ENCODE results near the gene ACTL6B.

Gene ACTL6B

GRCh38 chr7:100683659-100684533, 27.6 kb upstream of the ACTL6B start:
- DNase-seq (ENCODE audit: low read depth), result no peak

GRCh38 chr7:100682991-100683658, 26.9 kb upstream of the ACTL6B start:
- DNase-seq (ENCODE audit: low read depth), result no peak

GRCh38 chr7:100682228-100682741, 26.0 kb upstream of the ACTL6B start:
- DNase-seq (ENCODE audit: low read depth), result peak; percentile 65

GRCh38 chr7:100681491-100682227, 25.4 kb upstream of the ACTL6B start:
- DNase-seq (ENCODE audit: low read depth), result no peak

GRCh38 chr7:100680576-100681271, 24.5 kb upstream of the ACTL6B start:
- DNase-seq (ENCODE audit: low read depth), result no peak

GRCh38 chr7:100679927-100680575, 23.8 kb upstream of the ACTL6B start:
- DNase-seq (ENCODE audit: low read depth), result peak; percentile 30

- no peak for DNase-seq (ENCODE audit: low read depth)
These were observed 23.1 kb upstream of the ACTL6B start for GRCh38 chr7:100679129-100679926.

- DNase-seq (ENCODE audit: low read depth), result no peak
These were observed 22.2 kb upstream of the ACTL6B start for GRCh38 chr7:100678291-100678984.

GRCh38 chr7:100677308-100678267, 21.3 kb upstream of the ACTL6B start:
- no peak for DNase-seq (ENCODE audit: low read depth)

GRCh38 chr7:100676501-100677306, 20.5 kb upstream of the ACTL6B start:
- DNase-seq (ENCODE audit: low read depth), result no peak

GRCh38 chr7:100675581-100676350, 19.5 kb upstream of the ACTL6B start:
- peak; percentile 80 for DNase-seq (ENCODE audit: low read depth)

- peak; percentile 16 for DNase-seq (ENCODE audit: low read depth)
These were observed 18.8 kb upstream of the ACTL6B start for GRCh38 chr7:100675105-100675451.

- DNase-seq (ENCODE audit: low read depth), result peak; percentile 15
These were observed 18.3 kb upstream of the ACTL6B start for GRCh38 chr7:100674411-100675104.

- DNase-seq (ENCODE audit: low read depth), result no peak
These were observed 17.7 kb upstream of the ACTL6B start for GRCh38 chr7:100673942-100674410.

- DNase-seq (ENCODE audit: low read depth), result peak; percentile 99
These were observed 17.2 kb upstream of the ACTL6B start, which contains the start of gene GNB2 for GRCh38 chr7:100673302-100673941. GNB2 (plus strand) TSS chr7:100673740; CDS start chr7:100676266, 2,526 bp downstream.

Data from EH (cell line).